ENCODE data around the gene MATCAP1.

Gene MATCAP1

GRCh38 chr16:67183627-67184452 lies at the start of gene MATCAP1:
TSS of gene MATCAP1 (minus strand) at chr16:67183963. CDS start at chr16:67180610, 3,353 bp downstream.
- peak; percentile 91 for DNase-seq

GRCh38 chr16:67230809-67231660 lies 47.3 kb upstream of the MATCAP1 start:
- no peak for DNase-seq

GRCh38 chr16:67229906-67230808 lies 46.4 kb upstream of the MATCAP1 start:
- no peak for DNase-seq

GRCh38 chr16:67228905-67229304 lies 45.1 kb upstream of the MATCAP1 start:
- no peak for DNase-seq

GRCh38 chr16:67228034-67228785 lies 44.4 kb upstream of the MATCAP1 start:
- DNase-seq = no peak

- no peak for DNase-seq
These were observed 43.8 kb upstream of the MATCAP1 start for GRCh38 chr16:67227567-67227921.

- DNase-seq = peak; percentile 90
These were observed 43.2 kb upstream of the MATCAP1 start, which contains the start of gene TMEM208 for GRCh38 chr16:67226804-67227566. TSS of gene TMEM208 (plus strand) at chr16:67227130. CDS start at chr16:67227219, 89 bp downstream.

GRCh38 chr16:67226295-67226803 lies 42.6 kb upstream of the MATCAP1 start:
- no peak for DNase-seq

GRCh38 chr16:67223992-67224391 lies 40.2 kb upstream of the MATCAP1 start:
- DNase-seq = no peak

- DNase-seq = no peak
These were observed 33.1 kb upstream of the MATCAP1 start for GRCh38 chr16:67216612-67217490.

GRCh38 chr16:67215706-67216105 lies 31.9 kb upstream of the MATCAP1 start:
- DNase-seq = no peak

GRCh38 chr16:67213197-67214019 lies 29.6 kb upstream of the MATCAP1 start:
- DNase-seq = no peak

GRCh38 chr16:67212766-67213165 lies 29.0 kb upstream of the MATCAP1 start:
- DNase-seq = no peak

GRCh38 chr16:67211674-67212073 lies 27.9 kb upstream of the MATCAP1 start:
- DNase-seq = no peak

- DNase-seq = no peak
These were observed 26.5 kb upstream of the MATCAP1 start for GRCh38 chr16:67210069-67210937.

GRCh38 chr16:67209565-67209964 lies 25.8 kb upstream of the MATCAP1 start:
- DNase-seq = no peak

GRCh38 chr16:67208154-67208896 lies 24.6 kb upstream of the MATCAP1 start:
- DNase-seq = no peak

Measured in NCI-H1105 treated with DMSO at 0.1 percent for 48 hours (cell line).